GM23338 (cell line): Measurements from ENCODE around the gene CCNA1. TPM values are rescaled to one million over a fixed set of nuclear protein-coding genes. Genes with fewer than 3 reads are reported as not detected.

Experiments
- ATAC-seq: fragments of 200-7000 bp; cut with Tn5 transposase; 3 replicates; pipeline ENCODE4 v1.9.1; 2020
- DNase-seq: peaks from one replicate; pipeline ENCODE4 v3.0.0-alpha.2; 2015; ENCODE audit warnings: low spot score
- H2AFZ ChIP-seq: fragments of 200-600 bp; sonication (generic); 2 replicates; pipeline ENCODE4 v1.8.0; 2016; ENCODE audit warnings: antibody characterized with exemption, mild to moderate bottlenecking, moderate library complexity
- H3F3A ChIP-seq: fragments of 200-600 bp; sonication (generic); replicated peaks from 2 replicates; pipeline ENCODE4 v1.8.0; 2017; ENCODE audit warnings: antibody characterized with exemption, mixed run types, low read depth
- H3K27ac ChIP-seq: fragments of 200-600 bp; sonication (generic); 2 replicates; pipeline ENCODE4 v1.6.1; 2016; ENCODE audit warnings: low read depth
- H3K27me3 ChIP-seq: fragments of 200-600 bp; sonication (generic); 2 replicates; pipeline ENCODE4 v1.8.0; 2016; ENCODE audit warnings: mild to moderate bottlenecking, mixed run types, moderate library complexity; ENCODE audit not compliant: insufficient read depth
- H3K36me3 ChIP-seq: fragments of 200-600 bp; sonication (generic); 2 replicates; pipeline ENCODE4 v1.8.0; 2016; ENCODE audit warnings: mild to moderate bottlenecking; ENCODE audit not compliant: insufficient read depth
- H3K4me1 ChIP-seq: fragments of 200-600 bp; sonication (generic); 2 replicates; pipeline ENCODE4 v1.8.0; 2016; ENCODE audit warnings: mild to moderate bottlenecking, moderate library complexity; ENCODE audit not compliant: insufficient read depth
- H3K4me2 ChIP-seq: fragments of 200-600 bp; sonication (generic); 2 replicates; pipeline ENCODE4 v1.7.1; 2017; ENCODE audit warnings: mixed run types
- H3K4me3 ChIP-seq: fragments of 200-600 bp; sonication (generic); 2 replicates; pipeline ENCODE4 v1.6.1; 2016; ENCODE audit warnings: mixed run types
- H3K79me2 ChIP-seq: fragments of 200-600 bp; sonication (generic); replicated peaks from 2 replicates; pipeline ENCODE4 v1.8.0; 2017; ENCODE audit warnings: mild to moderate bottlenecking; ENCODE audit not compliant: insufficient read depth
- H3K9me2 ChIP-seq: fragments of 200-600 bp; sonication (generic); 2 replicates; pipeline ENCODE4 v1.8.0; 2017; ENCODE audit not compliant: insufficient read depth
- H4K20me1 ChIP-seq: fragments of 200-600 bp; sonication (generic); replicated peaks from 2 replicates; pipeline ENCODE4 v1.8.0; 2017; ENCODE audit warnings: mild to moderate bottlenecking; ENCODE audit not compliant: insufficient read depth
- H3K27ac Mint-ChIP-seq: 2 replicates; pipeline ENCODE4 v1.8.0; 2020; ENCODE audit warnings: inconsistent platforms, mild to moderate bottlenecking, moderate library complexity, mixed read lengths
- H3K27me3 Mint-ChIP-seq: 3 replicates; pipeline ENCODE4 v1.8.0; 2022; ENCODE audit warnings: low read depth, mild to moderate bottlenecking, moderate library complexity, mixed read lengths, inconsistent platforms; ENCODE audit not compliant: insufficient read depth, poor library complexity
- H3K36me3 Mint-ChIP-seq: 3 replicates; pipeline ENCODE4 v1.8.0; 2021; ENCODE audit warnings: low read depth, mild to moderate bottlenecking, inconsistent platforms, moderate library complexity, mixed read lengths
- H3K4me1 Mint-ChIP-seq: 3 replicates; pipeline ENCODE4 v1.8.0; 2020; ENCODE audit warnings: mild to moderate bottlenecking, inconsistent platforms, mixed read lengths
- H3K4me3 Mint-ChIP-seq: 3 replicates; pipeline ENCODE4 v1.8.0; 2021; ENCODE audit warnings: moderate library complexity, mild to moderate bottlenecking, inconsistent platforms, mixed read lengths
- H3K9me3 Mint-ChIP-seq: 3 replicates; pipeline ENCODE4 v1.8.0; 2020; ENCODE audit warnings: moderate library complexity, mild to moderate bottlenecking, inconsistent platforms, mixed read lengths
- CTCF ChIP-seq, 2 experiments: fragments of 200-600 bp in 1 of 2; sonication (generic) in 1 of 2; conservative IDR thresholded peaks; 2 replicates each; pipeline versions ENCODE4 v1.5.1 to v1.6.1; 2016 to 2017; ENCODE audit warnings: antibody characterized with exemption in 2 of 2, low read depth in 2 of 2, mild to moderate bottlenecking in 2 of 2, moderate library complexity in 1 of 2
- JUNB ChIP-seq: IDR thresholded peaks from one replicate; pipeline ENCODE4 v1.6.1; 2016; ENCODE audit warnings: antibody characterized with exemption; ENCODE audit not compliant: unreplicated experiment
- REST ChIP-seq: IDR thresholded peaks from one replicate; pipeline ENCODE4 v1.6.1; 2018; ENCODE audit warnings: antibody characterized with exemption; ENCODE audit not compliant: unreplicated experiment
- ZNF462 ChIP-seq: fragments of 250-450 bp; sonication (Bioruptor Pico); IDR thresholded peaks from 2 replicates; pipeline ENCODE4 v1.5.0; 2020; ENCODE audit warnings: mild to moderate bottlenecking, moderate library complexity
- polyA plus RNA-seq: library from polyadenylated mRNA; unstranded; fragments of >200 nt; fragmentation: Nextera tagmentation; extraction: Ambion mirVana; gene quantifications from 2 replicates; pipeline ENCODE4 v1.2.1, GENCODE V29; 2016
- total RNA-seq: library from RNA; depleted of rRNA; stranded (reverse); fragments of >200 nt; shearing (Covaris generic); gene quantifications from 2 replicates; pipeline ENCODE4 v1.2.3, GENCODE V29; 2014

CCNA1 gene
- total and polyA plus RNA-seq, 2 experiments from 2014 or later: 3.8 to 7.4 TPM

GRCh38 chr13:36453516-36453915 lies 21.2 kb downstream of the CCNA1 start:
- ATAC-seq: peak; percentile 93
- Histone ChIP-seq H3K27me3 (no peaks in the 10 kb centered on the region), H3K36me3 (no peaks in the 10 kb centered on the region), H3K27ac (no peak overlapping the region), H4K20me1 (no peaks in the 10 kb centered on the region), H3K79me2 (no peaks in the 10 kb centered on the region), H3F3A (no peaks in the 10 kb centered on the region), H3K4me3 (no peak overlapping the region), H3K4me2 (no peak overlapping the region), H2AFZ (no peak overlapping the region), H3K9me2 (no peaks in the 10 kb centered on the region), H3K4me1 (peaks cover 12% of the 10 kb centered on the region)
- Mint-ChIP-seq H3K27ac (no peak overlapping the region), H3K27me3 (no peaks in the 10 kb centered on the region), H3K4me3 (no peak overlapping the region), H3K4me1 (peaks cover 29% of the 10 kb centered on the region), H3K36me3 (no peaks in the 10 kb centered on the region), H3K9me3 (no peaks in the 10 kb centered on the region)
- TF ChIP-seq ZNF462 (CRISPR knock-in tag): peak; percentile 30; the same call in 1 of the 2 replicates
- no peak for TF ChIP-seq JUNB
- no peak for TF ChIP-seq REST
- TF ChIP-seq CTCF (conservative IDR thresholded peaks at IDR 0.05; ENCODE audit: low read depth in 2 of 2): peak; percentile 63 to 82
- peak; percentile 64 for DNase-seq
